Mucosa of rectum (tissue), 2 donors: ENCODE results near the gene RNASE11.
"Not testable (repeated sequence)": the region's sequence is repeated elsewhere in the genome, so short reads cannot be mapped to it uniquely, and the experiment has no call there.

Experiments used
- H3K27ac ChIP-seq, 2 donors: one replicate each; pipeline ENCODE4 v1.7.0; 2013; ENCODE audit warnings: inconsistent platforms in 2 of 2, low read depth in 2 of 2, low read length in 2 of 2
- H3K27me3 ChIP-seq, 2 donors: one replicate each; pipeline ENCODE4 v1.7.0; 2013; ENCODE audit warnings: low read length in 2 of 2; ENCODE audit not compliant: control insufficient read depth in 2 of 2, insufficient read depth in 2 of 2
- H3K36me3 ChIP-seq, 2 donors: one replicate each; pipeline ENCODE4 v1.7.0; 2013; ENCODE audit warnings: low read length in 2 of 2; ENCODE audit not compliant: control insufficient read depth in 2 of 2, insufficient read depth in 2 of 2
- H3K4me1 ChIP-seq, 2 donors: one replicate each; pipeline ENCODE4 v1.7.0; 2013; ENCODE audit warnings: low read length in 2 of 2, mild to moderate bottlenecking in 1 of 2; ENCODE audit not compliant: control insufficient read depth in 2 of 2, insufficient read depth in 2 of 2
- H3K4me3 ChIP-seq, 2 donors: one replicate each; pipeline ENCODE4 v1.7.0; 2013; ENCODE audit warnings: low read length in 2 of 2
- H3K9ac ChIP-seq, 2 donors: one replicate each; pipeline ENCODE4 v1.7.0; 2013; ENCODE audit warnings: low read length in 2 of 2, low read depth in 1 of 2, mild to moderate bottlenecking in 1 of 2
- H3K9me3 ChIP-seq, 2 donors: one replicate each; pipeline ENCODE4 v1.7.0; 2013; ENCODE audit warnings: low read length in 2 of 2; ENCODE audit not compliant: control insufficient read depth in 2 of 2
- donor health status: healthy.
- donor health status: Normal muscosa, but diverticular disease.

Gene RNASE11

GRCh38 chr14:20580242-20580641 lies 7.6 kb downstream of the RNASE11 start:
- Histone ChIP-seq H3K27me3 (no peaks in the 10 kb centered on the region), H3K36me3 (no peaks in the 10 kb centered on the region), H3K4me3 (no peak overlapping the region), H3K9me3 (no peaks in the 10 kb centered on the region), H3K9ac (no peak overlapping the region), H3K4me1 (no peaks in the 10 kb centered on the region), H3K27ac (no peak overlapping the region)

GRCh38 chr14:20578784-20579502 lies 8.9 kb downstream of the RNASE11 start:
- Histone ChIP-seq H3K4me3 (no peak overlapping the region), H3K4me1 (no peaks in the 10 kb centered on the region), H3K27ac (no peak overlapping the region), H3K9me3 (no peaks in the 10 kb centered on the region), H3K27me3 (no peaks in the 10 kb centered on the region), H3K9ac (no peak overlapping the region), H3K36me3 (no peaks in the 10 kb centered on the region)

GRCh38 chr14:20578325-20578724 lies 9.5 kb downstream of the RNASE11 start:
- no peak overlapping the region for H3K4me3 ChIP-seq
- H3K9me3 ChIP-seq = no peaks in the 10 kb centered on the region
- H3K36me3 ChIP-seq = no peaks in the 10 kb centered on the region
- H3K4me1 ChIP-seq = no peaks in the 10 kb centered on the region
- no peak overlapping the region for H3K9ac ChIP-seq
- H3K27ac ChIP-seq = no peak overlapping the region
- H3K27me3 ChIP-seq = no peaks in the 10 kb centered on the region

- not testable (repeated sequence) for H3K27ac ChIP-seq, H3K27me3 ChIP-seq, H3K36me3 ChIP-seq, H3K9me3 ChIP-seq, H3K9ac ChIP-seq, H3K4me1 ChIP-seq, H3K4me3 ChIP-seq
Measured at GRCh38 chr14:20572382-20572990, 15.3 kb downstream of the RNASE11 start.

GRCh38 chr14:20570720-20571119 lies 17.1 kb downstream of the RNASE11 start:
- not testable (repeated sequence) for H3K9ac ChIP-seq, H3K4me3 ChIP-seq, H3K9me3 ChIP-seq, H3K27ac ChIP-seq, H3K36me3 ChIP-seq, H3K27me3 ChIP-seq, H3K4me1 ChIP-seq

GRCh38 chr14:20569865-20570264 lies 17.9 kb downstream of the RNASE11 start:
- H3K4me1 ChIP-seq, H3K36me3 ChIP-seq, H3K4me3 ChIP-seq, H3K27ac ChIP-seq, H3K27me3 ChIP-seq, H3K9me3 ChIP-seq, H3K9ac ChIP-seq: not testable (repeated sequence)

GRCh38 chr14:20569066-20569465 lies 18.7 kb downstream of the RNASE11 start:
- H3K4me3 ChIP-seq = no peak overlapping the region
- H3K4me1 ChIP-seq = no peaks in the 10 kb centered on the region
- H3K27me3 ChIP-seq = no peaks in the 10 kb centered on the region

GRCh38 chr14:20568393-20568792 lies 19.4 kb downstream of the RNASE11 start:
- peaks cover 0 to 5% of the 10 kb centered on the region in 2 donors for H3K9me3 ChIP-seq
- no peak overlapping the region for H3K4me3 ChIP-seq
- H3K27ac ChIP-seq = no peak overlapping the region
- no peak overlapping the region for H3K9ac ChIP-seq
- no peaks in the 10 kb centered on the region for H3K36me3 ChIP-seq
- no peaks in the 10 kb centered on the region for H3K4me1 ChIP-seq
- no peaks in the 10 kb centered on the region for H3K27me3 ChIP-seq

More at GRCh38 chr14:20569066-20569465, 18.7 kb downstream of the RNASE11 start:
- H3K9me3 ChIP-seq = peaks cover 0 to 5% of the 10 kb centered on the region in 2 donors
- no peaks in the 10 kb centered on the region for H3K36me3 ChIP-seq
- H3K9ac ChIP-seq = no peak overlapping the region
- H3K27ac ChIP-seq = no peak overlapping the region

GRCh38 chr14:20567199-20567598 lies 20.6 kb downstream of the RNASE11 start:
- H3K9ac ChIP-seq, H3K36me3 ChIP-seq, H3K9me3 ChIP-seq, H3K4me1 ChIP-seq, H3K4me3 ChIP-seq, H3K27ac ChIP-seq, H3K27me3 ChIP-seq: not testable (repeated sequence)

- Histone ChIP-seq H3K9me3 (peaks cover 0 to 5% of the 10 kb centered on the region in 2 donors), H3K27ac (no peak overlapping the region), H3K4me3 (no peak overlapping the region), H3K27me3 (no peaks in the 10 kb centered on the region), H3K9ac (no peak overlapping the region), H3K36me3 (no peaks in the 10 kb centered on the region), H3K4me1 (no peaks in the 10 kb centered on the region)
Measured at GRCh38 chr14:20564501-20564997, 23.3 kb downstream of the RNASE11 start.
